ENCODE measurements around the gene ECEL1. TPM values are rescaled to one million over a fixed set of nuclear protein-coding genes. Genes with fewer than 3 reads are reported as not detected.
"Not testable (repeated sequence)": the region's sequence is repeated elsewhere in the genome, so short reads cannot be mapped to it uniquely, and the experiment has no call there.

ECEL1 gene
- not detected in 2 replicates for total RNA-seq

GRCh38 chr2:232487385-232488096 is at the start of gene ECEL1:
TSS of gene ECEL1 (minus strand) at chr2:232487834. CDS start at chr2:232486653, 1,181 bp downstream.
- no peak for DNase-seq (ENCODE audit: low read depth)
- Histone ChIP-seq H3K27me3 (ENCODE audit: control insufficient read depth, insufficient read depth, low read length) (peaks cover 34% of the 10 kb centered on the region), H3K36me3 (ENCODE audit: control insufficient read depth, insufficient read depth, low read length) (no peaks in the 10 kb centered on the region), H3K4me3 (ENCODE audit: low read depth, low read length) (no peak within 1 kb of the TSS)
- no peak for TF ChIP-seq CTCF (IDR thresholded peaks at IDR 0.05; ENCODE audit: insufficient read depth, low read length, severe bottlenecking)
- no peak for FAIRE-seq

GRCh38 chr2:232537079-232537478 is 49.4 kb upstream of the ECEL1 start:
- no peak for DNase-seq (ENCODE audit: low read depth)
- H3K27me3 ChIP-seq (ENCODE audit: control insufficient read depth, insufficient read depth, low read length): no peaks in the 10 kb centered on the region
- no peaks in the 10 kb centered on the region for H3K36me3 ChIP-seq (ENCODE audit: control insufficient read depth, insufficient read depth, low read length)
- TF ChIP-seq CTCF (IDR thresholded peaks at IDR 0.05; ENCODE audit: insufficient read depth, low read length, severe bottlenecking): peak; percentile 58
- FAIRE-seq: no peak
- no peak overlapping the region for H3K4me3 ChIP-seq (ENCODE audit: low read depth, low read length)

- FAIRE-seq: no peak
- no peaks in the 10 kb centered on the region for H3K36me3 ChIP-seq (ENCODE audit: control insufficient read depth, insufficient read depth, low read length)
- no peak for DNase-seq (ENCODE audit: low read depth)
- H3K27me3 ChIP-seq (ENCODE audit: control insufficient read depth, insufficient read depth, low read length): no peaks in the 10 kb centered on the region
- H3K4me3 ChIP-seq (ENCODE audit: low read depth, low read length): no peak overlapping the region
- TF ChIP-seq CTCF (IDR thresholded peaks at IDR 0.05; ENCODE audit: insufficient read depth, low read length, severe bottlenecking): no peak
Measured at GRCh38 chr2:232535761-232536530, 48.3 kb upstream of the ECEL1 start.

- DNase-seq (ENCODE audit: low read depth) (no peak), FAIRE-seq (no peak)
- TF ChIP-seq CTCF (IDR thresholded peaks at IDR 0.05; ENCODE audit: insufficient read depth, low read length, severe bottlenecking): no peak
- H3K36me3 ChIP-seq (ENCODE audit: control insufficient read depth, insufficient read depth, low read length): no peaks in the 10 kb centered on the region
- no peak overlapping the region for H3K4me3 ChIP-seq (ENCODE audit: low read depth, low read length)
- no peaks in the 10 kb centered on the region for H3K27me3 ChIP-seq (ENCODE audit: control insufficient read depth, insufficient read depth, low read length)
Measured at GRCh38 chr2:232534940-232535651, 47.5 kb upstream of the ECEL1 start.

- no peak for DNase-seq (ENCODE audit: low read depth)
- FAIRE-seq: peak; percentile 84
- no peak for TF ChIP-seq CTCF (IDR thresholded peaks at IDR 0.05; ENCODE audit: insufficient read depth, low read length, severe bottlenecking)
- Histone ChIP-seq H3K36me3 (ENCODE audit: control insufficient read depth, insufficient read depth, low read length) (no peaks in the 10 kb centered on the region), H3K4me3 (ENCODE audit: low read depth, low read length) (no peak overlapping the region), H3K27me3 (ENCODE audit: control insufficient read depth, insufficient read depth, low read length) (peaks cover under 1% of the 10 kb centered on the region)
Measured at GRCh38 chr2:232533944-232534710, 46.5 kb upstream of the ECEL1 start.

- not testable (repeated sequence) for FAIRE-seq; H3K4me3 ChIP-seq (ENCODE audit: low read depth, low read length); DNase-seq (ENCODE audit: low read depth); H3K36me3 ChIP-seq (ENCODE audit: control insufficient read depth, insufficient read depth, low read length)
- peaks cover 11% of the 10 kb centered on the region for H3K27me3 ChIP-seq (ENCODE audit: control insufficient read depth, insufficient read depth, low read length)
Measured at GRCh38 chr2:232532821-232533220, 45.2 kb upstream of the ECEL1 start.

All from bronchial epithelial cell (primary cell).